B cell (primary cell): Measurements from ENCODE around the gene SLC9A3. TPM values are rescaled to one million over a fixed set of nuclear protein-coding genes. Genes with fewer than 3 reads are reported as not detected.

ENCODE experiments used
- ATAC-seq: fragments of 200-7000 bp; cut with Tn5 transposase; one replicate; pipeline ENCODE4 v1.10.0; 2021; ENCODE audit warnings: low read depth, mild to moderate bottlenecking, moderate number of reproducible peaks, moderate library complexity
- CTCF ChIA-PET: fragments of 350-600 bp; sonication (Branson Sonifier 250); formaldehyde crosslinking; loops from one replicate; lab custom pipeline; 2021; ENCODE audit warnings: antibody characterized with exemption, inconsistent platforms; lab: Charles Lee
- POLR2A ChIA-PET: fragments of 350-600 bp; sonication (Branson Sonifier 250); formaldehyde crosslinking; loops from one replicate; lab custom pipeline; 2021; ENCODE audit warnings: antibody characterized with exemption; lab: Charles Lee
- DNase-seq: peaks from one replicate; pipeline ENCODE4 v3.0.0; 2013
- H2AFZ ChIP-seq: 2 replicates; pipeline ENCODE4 v1.6.1; 2012; ENCODE audit warnings: mild to moderate bottlenecking, low read depth, low read length; ENCODE audit not compliant: insufficient read depth, poor library complexity, severe bottlenecking
- H3K27ac ChIP-seq, 2 donors: 1 replicate in 1 of 2; 2 replicates in 1 of 2; pipeline ENCODE4 v1.5.1; 2012 to 2013; ENCODE audit warnings: low read length in 2 of 2, mild to moderate bottlenecking in 2 of 2, moderate library complexity in 1 of 2
- H3K27me3 ChIP-seq, 4 experiments: fragments of 200-600 bp in 1 of 4; sonication (generic) in 1 of 4; replicated peaks in 1 of 4; 1 replicate in 2 of 4; 2 replicates in 2 of 4; pipeline versions ENCODE4 v1.6.1 to v1.7.0; 2013 to 2016; ENCODE audit warnings: low read length in 3 of 4, mild to moderate bottlenecking in 2 of 4, mixed read lengths in 1 of 4, moderate library complexity in 1 of 4; ENCODE audit not compliant: insufficient read depth in 4 of 4, control insufficient read depth in 3 of 4; ENCODE audit errors: control extremely low read depth in 1 of 4
- H3K36me3 ChIP-seq, 2 experiments: replicated peaks in 1 of 2; 1 replicate in 1 of 2; 2 replicates in 1 of 2; pipeline versions ENCODE4 v1.6.1 to v1.7.1; 2013; ENCODE audit warnings: low read length in 1 of 2; ENCODE audit not compliant: insufficient read depth in 2 of 2, control insufficient read depth in 1 of 2; ENCODE audit errors: control extremely low read depth in 1 of 2, extremely low read depth in 1 of 2
- H3K4me1 ChIP-seq, 2 donors: fragments of 200-600 bp in 1 of 2; sonication (generic) in 1 of 2; 1 replicate in 1 of 2; 2 replicates in 1 of 2; pipeline versions ENCODE4 v1.5.1 to v1.6.1; 2013 to 2017; ENCODE audit warnings: low read length in 2 of 2; ENCODE audit not compliant: control insufficient read depth in 2 of 2, insufficient read depth in 2 of 2
- H3K4me2 ChIP-seq: replicated peaks from 2 replicates; pipeline ENCODE3; 2012; ENCODE audit warnings: mild to moderate bottlenecking, low read depth, low read length; ENCODE audit not compliant: poor library complexity, severe bottlenecking
- H3K4me3 ChIP-seq, 5 experiments: fragments of 200-600 bp in 1 of 5; sonication (generic) in 1 of 5; 1 replicate in 3 of 5; 2 replicates in 2 of 5; pipeline versions ENCODE4 v1.5.1 to v1.7.0; 2011 to 2016; ENCODE audit warnings: low read length in 4 of 5, mild to moderate bottlenecking in 4 of 5, low read depth in 2 of 5, control low read depth in 1 of 5, moderate library complexity in 1 of 5; ENCODE audit not compliant: insufficient read depth in 1 of 5; ENCODE audit errors: control extremely low read depth in 1 of 5, extremely low read depth in 1 of 5
- H3K79me2 ChIP-seq: fragments of 200-600 bp; sonication (generic); one replicate; pipeline ENCODE4 v1.6.0; 2016; ENCODE audit warnings: low read length; ENCODE audit not compliant: control insufficient read depth, insufficient read depth
- H3K9ac ChIP-seq: fragments of 200-600 bp; sonication (generic); 2 replicates; pipeline ENCODE4 v1.6.1; 2017; ENCODE audit warnings: mild to moderate bottlenecking, low read length, moderate library complexity
- H3K9me3 ChIP-seq, 3 donors: one replicate each; pipeline versions ENCODE4 v1.6.1 to v1.7.1; 2013; ENCODE audit warnings: low read length in 2 of 3; ENCODE audit not compliant: control insufficient read depth in 2 of 3, insufficient read depth in 1 of 3; ENCODE audit errors: control extremely low read depth in 1 of 3
- H4K20me1 ChIP-seq: 2 replicates; pipeline ENCODE4 v1.6.0; 2012; ENCODE audit warnings: mild to moderate bottlenecking, low read length; ENCODE audit not compliant: insufficient read depth, control insufficient read depth, poor library complexity, severe bottlenecking
- H3K27ac Mint-ChIP-seq: one replicate; pipeline ENCODE4 v1.8.0; 2021; ENCODE audit warnings: mixed read lengths
- H3K27me3 Mint-ChIP-seq: one replicate; pipeline ENCODE4 v1.8.0; 2021; ENCODE audit warnings: mixed read lengths
- H3K4me1 Mint-ChIP-seq: one replicate; pipeline ENCODE4 v1.8.0; 2021; ENCODE audit warnings: mixed read lengths
- H3K4me3 Mint-ChIP-seq: one replicate; pipeline ENCODE4 v1.8.0; 2021; ENCODE audit warnings: mixed read lengths
- H3K9me3 Mint-ChIP-seq: one replicate; pipeline ENCODE4 v1.8.0; 2022; ENCODE audit warnings: mixed read lengths; ENCODE audit not compliant: insufficient read depth
- EZH2 ChIP-seq: IDR thresholded peaks from 2 replicates; pipeline ENCODE4 v1.6.1; 2012; ENCODE audit warnings: borderline replicate concordance, low read depth, mild to moderate bottlenecking, moderate library complexity, low read length; ENCODE audit not compliant: insufficient read depth, poor library complexity, severe bottlenecking
- whole genome bisulfite sequencing: methylation state at CpG from one replicate; pipeline ENCODE4 v1.1.5; 2013; ENCODE audit warnings: missing lambda C conversion rate; ENCODE audit not compliant: insufficient coverage; 5-methylcytosine and 5-hydroxymethylcytosine counted together
- intact Hi-C: fragments of 100-400 bp; cut with micrococcal nuclease; formaldehyde crosslinking; loops from one replicate; pipeline ENCODE4 v1.10.0; 2022
- polyA plus RNA-seq: library from polyadenylated mRNA; depleted of rRNA; stranded (reverse); fragments of >200 nt; gene quantifications from 2 replicates; pipeline ENCODE4 v1.2.3, GENCODE V29; 2012
- total RNA-seq, 2 donors: library from RNA; stranded (reverse); fragments of 120-200 nt in 1 of 2; gene quantifications; 1 replicate in 1 of 2; 2 replicates in 1 of 2; pipeline versions ENCODE4 v1.2.3 to v1.2.4, GENCODE V29; 2013 to 2022
- TF ChIP-seq, protein P1 (sequence below): fragments of 200-600 bp; IDR thresholded peaks from one replicate; pipeline ENCODE4 v1.8.0; 2022; ENCODE audit warnings: antibody characterized with exemption, mild to moderate bottlenecking

The SLC9A3 gene
- total and polyA plus RNA-seq, 2 donors (not counting 1 experiment from before 2014, with no cell fraction given) = 0.84 to 2.0 TPM

DNA sequence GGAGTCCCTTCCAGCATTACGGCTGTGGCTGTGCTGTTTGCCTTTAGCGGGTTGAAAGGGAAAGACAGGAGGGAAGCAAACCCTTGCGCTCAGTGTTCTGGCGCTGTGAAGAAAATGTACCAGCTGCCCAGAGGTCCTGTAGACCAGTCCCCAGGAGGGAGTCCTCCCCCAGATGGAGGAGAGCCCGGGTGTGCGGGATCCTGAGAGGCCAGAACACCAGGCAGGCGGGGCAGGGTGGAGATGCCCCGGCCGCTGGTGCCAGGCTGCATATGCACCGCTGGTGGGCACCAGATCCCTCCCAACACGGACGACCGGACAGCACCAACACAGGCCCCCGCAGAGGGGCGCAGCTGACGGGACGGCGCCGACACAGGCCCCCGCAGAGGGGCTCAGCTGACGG lies 37.2 kb upstream of the SLC9A3 start:
- intact Hi-C loops = no loop called here
- ATAC-seq (no peak), DNase-seq (no peak)
- Mint-ChIP-seq H3K4me1 (no peaks in the 10 kb centered on the region), H3K4me3 (no peak overlapping the region), H3K27ac (no peak overlapping the region), H3K9me3 (no peaks in the 10 kb centered on the region), H3K27me3 (peaks cover 24% of the 10 kb centered on the region)
- no peak overlapping the region for H3K9ac ChIP-seq
- WGBS = 76% methylated on average over 21 of the region's 21 CpGs
- H3K79me2 ChIP-seq = no peaks in the 10 kb centered on the region
- H3K27ac ChIP-seq = no peak overlapping the region
- H3K36me3 ChIP-seq = no peaks in the 10 kb centered on the region
- H3K4me3 ChIP-seq = no peak overlapping the region
- H3K9me3 ChIP-seq = peaks cover 0 to 18% (median 0%) of the 10 kb centered on the region in 3 donors
- POLR2A ChIA-PET = no interaction called here
- CTCF ChIA-PET = no interaction called here
- H3K4me2 ChIP-seq = no peak overlapping the region
- no peaks in the 10 kb centered on the region for H3K4me1 ChIP-seq
- peaks cover 0 to 20% (median 2%) of the 10 kb centered on the region in 4 experiments for H3K27me3 ChIP-seq
- no peak for TF ChIP-seq EZH2
- TF ChIP-seq, protein P1, sequence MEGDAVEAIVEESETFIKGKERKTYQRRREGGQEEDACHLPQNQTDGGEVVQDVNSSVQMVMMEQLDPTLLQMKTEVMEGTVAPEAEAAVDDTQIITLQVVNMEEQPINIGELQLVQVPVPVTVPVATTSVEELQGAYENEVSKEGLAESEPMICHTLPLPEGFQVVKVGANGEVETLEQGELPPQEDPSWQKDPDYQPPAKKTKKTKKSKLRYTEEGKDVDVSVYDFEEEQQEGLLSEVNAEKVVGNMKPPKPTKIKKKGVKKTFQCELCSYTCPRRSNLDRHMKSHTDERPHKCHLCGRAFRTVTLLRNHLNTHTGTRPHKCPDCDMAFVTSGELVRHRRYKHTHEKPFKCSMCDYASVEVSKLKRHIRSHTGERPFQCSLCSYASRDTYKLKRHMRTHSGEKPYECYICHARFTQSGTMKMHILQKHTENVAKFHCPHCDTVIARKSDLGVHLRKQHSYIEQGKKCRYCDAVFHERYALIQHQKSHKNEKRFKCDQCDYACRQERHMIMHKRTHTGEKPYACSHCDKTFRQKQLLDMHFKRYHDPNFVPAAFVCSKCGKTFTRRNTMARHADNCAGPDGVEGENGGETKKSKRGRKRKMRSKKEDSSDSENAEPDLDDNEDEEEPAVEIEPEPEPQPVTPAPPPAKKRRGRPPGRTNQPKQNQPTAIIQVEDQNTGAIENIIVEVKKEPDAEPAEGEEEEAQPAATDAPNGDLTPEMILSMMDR = no peak
- no peaks in the 10 kb centered on the region for H4K20me1 ChIP-seq
- no peak overlapping the region for H2AFZ ChIP-seq

DNA sequence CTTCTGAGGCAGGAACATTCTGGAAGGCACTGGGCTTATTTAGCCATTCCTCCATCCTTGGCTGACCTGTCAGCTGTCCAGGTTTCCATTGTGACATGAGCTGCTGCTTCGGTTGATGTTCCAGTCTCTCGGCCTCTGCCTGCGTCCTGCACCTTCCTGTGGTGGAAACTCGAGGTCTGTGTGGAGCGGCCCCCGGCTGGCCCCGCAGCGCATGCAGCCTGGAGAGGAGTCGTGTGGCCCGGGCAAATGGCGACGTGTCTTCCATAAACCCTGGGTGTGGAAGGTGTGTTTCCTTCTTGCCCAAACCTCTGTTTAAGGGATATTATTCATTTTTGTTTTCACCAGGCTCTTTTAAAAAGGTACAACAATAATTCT lies 36.5 kb upstream of the SLC9A3 start:
- DNase-seq (no peak), ATAC-seq (no peak)
- Histone ChIP-seq H3K79me2 (no peaks in the 10 kb centered on the region), H3K27me3 (peaks cover 0 to 15% (median 2%) of the 10 kb centered on the region in 4 experiments), H3K27ac (no peak overlapping the region), H3K4me1 (no peaks in the 10 kb centered on the region), H3K36me3 (no peaks in the 10 kb centered on the region), H3K4me2 (no peak overlapping the region), H2AFZ (no peak overlapping the region), H3K9me3 (peaks cover 0 to 17% (median 0%) of the 10 kb centered on the region in 3 donors), H3K9ac (no peak overlapping the region), H4K20me1 (no peaks in the 10 kb centered on the region), H3K4me3 (no peak overlapping the region)
- Mint-ChIP-seq H3K4me3 (no peak overlapping the region), H3K4me1 (no peaks in the 10 kb centered on the region), H3K27me3 (peaks cover 20% of the 10 kb centered on the region), H3K27ac (no peak overlapping the region), H3K9me3 (no peaks in the 10 kb centered on the region)
- intact Hi-C loops = no loop called here
- CTCF ChIA-PET = no interaction called here
- POLR2A ChIA-PET = no interaction called here
- 75% methylated on average over 8 of the region's 12 CpGs for WGBS
- TF ChIP-seq, protein P1 = no peak
- no peak for TF ChIP-seq EZH2
